ENCODE data around the gene EPB41L4A.

DNA sequence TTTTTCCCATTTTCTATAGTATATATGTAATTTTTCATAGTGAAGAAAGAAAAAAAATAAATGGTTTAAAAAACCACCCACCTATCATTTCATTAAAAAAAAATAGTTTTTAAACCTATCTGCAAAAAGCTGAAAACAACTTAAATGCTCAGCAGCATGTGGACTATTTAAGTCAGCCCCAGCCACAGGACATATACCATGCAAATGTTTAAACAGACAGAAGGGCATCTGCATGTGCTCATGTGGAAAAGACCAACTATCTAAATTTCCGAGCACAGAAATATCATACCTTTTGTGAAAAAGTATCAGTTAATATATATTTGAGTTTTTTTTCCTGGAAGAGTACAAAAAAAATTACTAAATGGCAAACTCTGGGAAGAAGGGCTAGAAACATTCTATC is 143.4 kb downstream of the EPB41L4A start:
- TF ChIP-seq EZH2 (IDR thresholded peaks at IDR 0.05; ENCODE audit: insufficient read depth, poor library complexity, severe bottlenecking): no peak
- TF ChIP-seq EZH2phosphoT487 (IDR thresholded peaks at IDR 0.05; ENCODE audit: insufficient read depth, low read depth): no peak

All from GM23248 (cell line).